GM23338 (cell line): ENCODE data around the gene DNAJB12.

Source experiments
- CTCF ChIP-seq, 2 experiments: fragments of 200-600 bp in 1 of 2; sonication (generic) in 1 of 2; conservative IDR thresholded peaks; 2 replicates each; pipeline versions ENCODE4 v1.5.1 to v1.6.1; 2016 to 2017; ENCODE audit warnings: antibody characterized with exemption in 2 of 2, low read depth in 2 of 2, mild to moderate bottlenecking in 2 of 2, moderate library complexity in 1 of 2
- POLR2AphosphoS5 ChIP-seq: IDR thresholded peaks from 2 replicates; pipeline ENCODE4 v1.6.1; 2016; ENCODE audit warnings: antibody characterized with exemption, low read depth

GRCh38 chr10:72356987-72357386 is 2.3 kb upstream of the DNAJB12 start:
- TF ChIP-seq POLR2AphosphoS5 (no peak), CTCF (conservative IDR thresholded peaks at IDR 0.05; ENCODE audit: low read depth in 2 of 2) (no peak)
